HAP-1 (cell line): ENCODE measurements around the gene RASL10A.

Experiments
- DNase-seq, 2 experiments: peaks; one replicate each; pipeline ENCODE4 v3.0.0-alpha.2; 2016 to 2020; ENCODE audit warnings: low spot score in 2 of 2
- H3K27me3 ChIP-seq: fragments of 250-450 bp; sonication (Bioruptor Pico); 2 replicates; pipeline ENCODE4 v1.5.1; 2020; ENCODE audit warnings: low read depth, mild to moderate bottlenecking, moderate library complexity
- H3K36me3 ChIP-seq: fragments of 250-450 bp; sonication (Bioruptor Pico); replicated peaks from 2 replicates; pipeline ENCODE4 v1.5.1; 2020; ENCODE audit warnings: mild to moderate bottlenecking
- H3K4me1 ChIP-seq: fragments of 250-450 bp; sonication (Bioruptor Pico); 2 replicates; pipeline ENCODE4 v1.5.1; 2020; ENCODE audit warnings: mild to moderate bottlenecking
- H3K4me3 ChIP-seq: fragments of 250-450 bp; sonication (Bioruptor Pico); 2 replicates; pipeline ENCODE4 v1.5.1; 2020; ENCODE audit warnings: mild to moderate bottlenecking, moderate library complexity
- H3K9me3 ChIP-seq: fragments of 250-450 bp; sonication (Bioruptor Pico); 2 replicates; pipeline ENCODE4 v1.5.1; 2020; ENCODE audit warnings: mild to moderate bottlenecking, moderate library complexity
- in situ Hi-C: fragments of 300-500 bp; cut with MboI; formaldehyde crosslinking; loops from 3 replicates; pipeline ENCODE4 v1.14.3; 2020; ENCODE audit warnings: low sequenced_read_pairs, inconsistent platforms, mixed read lengths

Gene RASL10A

GRCh38 chr22:29269731-29270474, 45.6 kb downstream of the RASL10A start:
- DNase-seq = no peak
- Histone ChIP-seq H3K4me1 (peaks cover 53% of the 10 kb centered on the region), H3K36me3 (peaks cover 79% of the 10 kb centered on the region), H3K9me3 (no peaks in the 10 kb centered on the region), H3K27me3 (no peaks in the 10 kb centered on the region), H3K4me3 (peak overlapping the region; percentile 88)
- in situ Hi-C loops = no loop called here

GRCh38 chr22:29269230-29269604, 46.3 kb downstream of the RASL10A start:
- H3K27me3 ChIP-seq = no peaks in the 10 kb centered on the region
- peak in 1 of 2 experiments; percentile 36 for DNase-seq
- no peaks in the 10 kb centered on the region for H3K9me3 ChIP-seq
- H3K4me3 ChIP-seq = peak overlapping the region; percentile 88
- H3K36me3 ChIP-seq = peaks cover 79% of the 10 kb centered on the region
- in situ Hi-C loops = no loop called here
- peaks cover 47% of the 10 kb centered on the region for H3K4me1 ChIP-seq

- peak in 1 of 2 experiments; percentile 67 for DNase-seq
- H3K9me3 ChIP-seq = no peaks in the 10 kb centered on the region
- in situ Hi-C loops = no loop called here
- no peaks in the 10 kb centered on the region for H3K27me3 ChIP-seq
- H3K4me3 ChIP-seq = peak overlapping the region; percentile 88
- peaks cover 42% of the 10 kb centered on the region for H3K4me1 ChIP-seq
- H3K36me3 ChIP-seq = peaks cover 79% of the 10 kb centered on the region
Measured at GRCh38 chr22:29268511-29269229, 46.8 kb downstream of the RASL10A start.

- peak within 1 kb of the TSS; percentile 88 for H3K4me3 ChIP-seq
- in situ Hi-C loops = no loop called here
- H3K4me1 ChIP-seq = peaks cover 35% of the 10 kb centered on the region
- DNase-seq = peak; percentile 87 to 98
- no peaks in the 10 kb centered on the region for H3K9me3 ChIP-seq
- peaks cover 74% of the 10 kb centered on the region for H3K36me3 ChIP-seq
- no peaks in the 10 kb centered on the region for H3K27me3 ChIP-seq
Measured at GRCh38 chr22:29267858-29268510, 47.5 kb downstream of the RASL10A start, which contains the start of the genes EWSR1 and RHBDD3. Gene EWSR1, plus strand, starts transcription at chr22:29268268. Its CDS starts 69 bp downstream, at chr22:29268337. Gene RHBDD3, minus strand, starts transcription at chr22:29267981. Its CDS starts 2,355 bp downstream, at chr22:29265626.

GRCh38 chr22:29267462-29267857, 48.0 kb downstream of the RASL10A start:
- no peaks in the 10 kb centered on the region for H3K9me3 ChIP-seq
- H3K4me3 ChIP-seq = peak overlapping the region; percentile 88
- in situ Hi-C loops = no loop called here
- H3K27me3 ChIP-seq = no peaks in the 10 kb centered on the region
- peaks cover 69% of the 10 kb centered on the region for H3K36me3 ChIP-seq
- no peak for DNase-seq
- peaks cover 31% of the 10 kb centered on the region for H3K4me1 ChIP-seq

GRCh38 chr22:29266564-29267461, 48.7 kb downstream of the RASL10A start:
- peak overlapping the region; percentile 88 for H3K4me3 ChIP-seq
- no peaks in the 10 kb centered on the region for H3K27me3 ChIP-seq
- no peaks in the 10 kb centered on the region for H3K9me3 ChIP-seq
- peaks cover 24% of the 10 kb centered on the region for H3K4me1 ChIP-seq
- in situ Hi-C loops = no loop called here
- H3K36me3 ChIP-seq = peaks cover 63% of the 10 kb centered on the region
- DNase-seq = peak in 1 of 2 experiments; percentile 39

- peaks cover 55% of the 10 kb centered on the region for H3K36me3 ChIP-seq
- no peak for DNase-seq
- H3K4me3 ChIP-seq = peak overlapping the region; percentile 88; the same call in 1 of the 2 replicates
- peaks cover 16% of the 10 kb centered on the region for H3K4me1 ChIP-seq
- H3K27me3 ChIP-seq = no peaks in the 10 kb centered on the region
- no peaks in the 10 kb centered on the region for H3K9me3 ChIP-seq
- in situ Hi-C loops = no loop called here
Measured at GRCh38 chr22:29265929-29266328, 49.6 kb downstream of the RASL10A start.

GRCh38 chr22:29265305-29265704, 50.2 kb downstream of the RASL10A start:
- H3K9me3 ChIP-seq = no peaks in the 10 kb centered on the region
- no peak overlapping the region for H3K4me3 ChIP-seq
- peaks cover 55% of the 10 kb centered on the region for H3K36me3 ChIP-seq
- H3K4me1 ChIP-seq = peaks cover 9% of the 10 kb centered on the region
- in situ Hi-C loops = no loop called here
- H3K27me3 ChIP-seq = no peaks in the 10 kb centered on the region
- no peak for DNase-seq

GRCh38 chr22:29263791-29264276, 51.7 kb downstream of the RASL10A start:
- Histone ChIP-seq H3K9me3 (no peaks in the 10 kb centered on the region), H3K27me3 (no peaks in the 10 kb centered on the region), H3K4me3 (no peak overlapping the region), H3K36me3 (peaks cover 48% of the 10 kb centered on the region), H3K4me1 (peaks cover 8% of the 10 kb centered on the region; the same call in 1 of the 2 replicates)
- no peak for DNase-seq
- in situ Hi-C loops = no loop called here
